ENCODE results near the gene HERC5. TPM values are rescaled to one million over a fixed set of nuclear protein-coding genes. Genes with fewer than 3 reads are reported as not detected.

HERC5 gene
- total RNA-seq, 1 experiment from 2014 or later, result 4.6 TPM

- Histone ChIP-seq H3K4me2 (no peak overlapping the region), H3K27ac (no peak overlapping the region), H2AFZ (no peak overlapping the region), H3K79me2 (ENCODE audit: low read depth) (no peaks in the 10 kb centered on the region), H3K36me3 (ENCODE audit: low read depth) (no peaks in the 10 kb centered on the region), H3K4me1 (replicated peaks; ENCODE audit: insufficient read depth) (no peaks in the 10 kb centered on the region), H3K27me3 (ENCODE audit: insufficient read depth, low read depth) (no peaks in the 10 kb centered on the region), H3K4me3 (no peak overlapping the region), H3K9me2 (ENCODE audit: insufficient read depth) (no peaks in the 10 kb centered on the region), H3K9me3 (ENCODE audit: insufficient read depth, low read depth) (no peaks in the 10 kb centered on the region), H3F3A (ENCODE audit: insufficient read depth, low read depth) (no peaks in the 10 kb centered on the region), H4K20me1 (ENCODE audit: insufficient read depth) (no peaks in the 10 kb centered on the region)
- POLR2A ChIA-PET (ENCODE audit: unreplicated experiment), result no interaction called here
- no peak for DNase-seq
- no TSS peak for BruUV-seq (replicated peaks)
- intact Hi-C loops (cut with micrococcal nuclease; ENCODE audit: unreplicated experiment), result no loop called here
- CTCF ChIA-PET, result no interaction called here
- TF ChIP-seq EZH2 (IDR thresholded peaks at IDR 0.05; ENCODE audit: low read depth) (no peak), CTCF (conservative IDR thresholded peaks at IDR 0.05) (no peak)
These were observed 20.4 kb downstream of the HERC5 start for GRCh38 chr4:88477229-88477860.

GRCh38 chr4:88478247-88478646 lies 21.3 kb downstream of the HERC5 start:
- no peak overlapping the region for H3K4me2 ChIP-seq
- no peak for TF ChIP-seq CTCF (conservative IDR thresholded peaks at IDR 0.05)
- no peak for TF ChIP-seq EZH2 (IDR thresholded peaks at IDR 0.05; ENCODE audit: low read depth)
- no TSS peak for BruUV-seq (replicated peaks)

GRCh38 chr4:88481537-88481936 lies 24.6 kb downstream of the HERC5 start:
- no TSS peak for BruUV-seq (replicated peaks)
- ChIA-PET CTCF (no interaction called here), POLR2A (ENCODE audit: unreplicated experiment) (interaction anchor here (0.8 kb wide), 1 partner anchor 35 kb away, joined by 5 read pairs; no protein-coding TSS in a partner anchor)

More at GRCh38 chr4:88478247-88478646, 21.3 kb downstream of the HERC5 start:
- Histone ChIP-seq H3K27ac (no peak overlapping the region), H3K36me3 (ENCODE audit: low read depth) (no peaks in the 10 kb centered on the region), H4K20me1 (ENCODE audit: insufficient read depth) (no peaks in the 10 kb centered on the region), H3K27me3 (ENCODE audit: insufficient read depth, low read depth) (no peaks in the 10 kb centered on the region), H3K79me2 (ENCODE audit: low read depth) (no peaks in the 10 kb centered on the region), H2AFZ (no peak overlapping the region), H3K4me3 (no peak overlapping the region), H3K9me3 (ENCODE audit: insufficient read depth, low read depth) (no peaks in the 10 kb centered on the region), H3F3A (ENCODE audit: insufficient read depth, low read depth) (no peaks in the 10 kb centered on the region), H3K4me1 (replicated peaks; ENCODE audit: insufficient read depth) (no peaks in the 10 kb centered on the region), H3K9me2 (ENCODE audit: insufficient read depth) (no peaks in the 10 kb centered on the region)
- intact Hi-C loops (cut with micrococcal nuclease; ENCODE audit: unreplicated experiment), result no loop called here
- ChIA-PET POLR2A (ENCODE audit: unreplicated experiment) (interaction anchor here (0.6 kb wide), 1 partner anchor 656 kb away, joined by 7 read pairs; no protein-coding TSS in a partner anchor), CTCF (no interaction called here)
- DNase-seq, result no peak

More at GRCh38 chr4:88481537-88481936, 24.6 kb downstream of the HERC5 start:
- H3K9me3 ChIP-seq (ENCODE audit: insufficient read depth, low read depth), result no peaks in the 10 kb centered on the region
- no peak overlapping the region for H2AFZ ChIP-seq
- H3F3A ChIP-seq (ENCODE audit: insufficient read depth, low read depth), result no peaks in the 10 kb centered on the region
- no peaks in the 10 kb centered on the region for H3K4me1 ChIP-seq (replicated peaks; ENCODE audit: insufficient read depth)
- H3K4me2 ChIP-seq, result no peak overlapping the region
- no peaks in the 10 kb centered on the region for H3K9me2 ChIP-seq (ENCODE audit: insufficient read depth)
- H3K79me2 ChIP-seq (ENCODE audit: low read depth), result no peaks in the 10 kb centered on the region
- H4K20me1 ChIP-seq (ENCODE audit: insufficient read depth), result no peaks in the 10 kb centered on the region
- H3K4me3 ChIP-seq, result no peak overlapping the region
- no peaks in the 10 kb centered on the region for H3K27me3 ChIP-seq (ENCODE audit: insufficient read depth, low read depth)
- no peaks in the 10 kb centered on the region for H3K36me3 ChIP-seq (ENCODE audit: low read depth)
- DNase-seq, result no peak
- intact Hi-C loops (cut with micrococcal nuclease; ENCODE audit: unreplicated experiment), result no loop called here
- H3K27ac ChIP-seq, result no peak overlapping the region
- no peak for TF ChIP-seq CTCF (conservative IDR thresholded peaks at IDR 0.05)
- TF ChIP-seq EZH2 (IDR thresholded peaks at IDR 0.05; ENCODE audit: low read depth), result no peak
